ENCODE results near the gene UTP14A.
"Not testable (repeated sequence)": the region's sequence is repeated elsewhere in the genome, so short reads cannot be mapped to it uniquely, and the experiment has no call there.

Gene UTP14A

GRCh38 chrX:129905787-129906580, at the start of gene UTP14A:
UTP14A (plus strand) TSS chrX:129906164; CDS start chrX:129906211, 47 bp downstream.
- peak; percentile 94 for DNase-seq

- DNase-seq = not testable (repeated sequence)
Observed at GRCh38 chrX:129859134-129859533, 46.8 kb upstream of the UTP14A start.

GRCh38 chrX:129866321-129866720, 39.6 kb upstream of the UTP14A start:
- not testable (repeated sequence) for DNase-seq

GRCh38 chrX:129872524-129872923, 33.4 kb upstream of the UTP14A start:
- DNase-seq = no peak

GRCh38 chrX:129875669-129876068, 30.3 kb upstream of the UTP14A start:
- no peak for DNase-seq

GRCh38 chrX:129876771-129877305, 29.1 kb upstream of the UTP14A start:
- no peak for DNase-seq

GRCh38 chrX:129877401-129877800, 28.6 kb upstream of the UTP14A start:
- DNase-seq = no peak

GRCh38 chrX:129900054-129900453, 5.9 kb upstream of the UTP14A start:
- DNase-seq = no peak

GRCh38 chrX:129908636-129909035, 2.7 kb downstream of the UTP14A start:
- no peak for DNase-seq

GRCh38 chrX:129925305-129926092, 19.5 kb downstream of the UTP14A start:
- DNase-seq = peak; percentile 65

- no peak for DNase-seq
Observed at GRCh38 chrX:129930941-129931410, 25.0 kb downstream of the UTP14A start.

- no peak for DNase-seq
Observed at GRCh38 chrX:129931411-129932015, 25.5 kb downstream of the UTP14A start.

GRCh38 chrX:129932016-129932820, 26.3 kb downstream of the UTP14A start:
- peak; percentile 69 for DNase-seq

GRCh38 chrX:129932821-129933321, 26.9 kb downstream of the UTP14A start:
- no peak for DNase-seq

- no peak for DNase-seq
Observed at GRCh38 chrX:129933700-129934099, 27.7 kb downstream of the UTP14A start.

- DNase-seq = no peak
Observed at GRCh38 chrX:129934461-129934860, 28.5 kb downstream of the UTP14A start.

GRCh38 chrX:129934952-129935351, 29.0 kb downstream of the UTP14A start:
- DNase-seq = no peak

- DNase-seq = no peak
Observed at GRCh38 chrX:129938081-129938480, 32.1 kb downstream of the UTP14A start.

GRCh38 chrX:129939986-129940385, 34.0 kb downstream of the UTP14A start:
- DNase-seq = no peak

- DNase-seq = no peak
Observed at GRCh38 chrX:129940721-129941120, 34.8 kb downstream of the UTP14A start.

GRCh38 chrX:129945131-129945530, 39.2 kb downstream of the UTP14A start:
- DNase-seq = no peak

- DNase-seq = no peak
Observed at GRCh38 chrX:129953334-129953648, 47.3 kb downstream of the UTP14A start.
